ENCODE results near the gene TAS2R39.
"Not testable (repeated sequence)": the region's sequence is repeated elsewhere in the genome, so short reads cannot be mapped to it uniquely, and the experiment has no call there.

Gene TAS2R39

GRCh38 chr7:143183024-143183423 is at the start of gene TAS2R39:
Gene TAS2R39, plus strand, starts transcription at chr7:143183419. Its CDS starts 0 bp downstream, at chr7:143183419.
- DNase-seq: no peak

DNA sequence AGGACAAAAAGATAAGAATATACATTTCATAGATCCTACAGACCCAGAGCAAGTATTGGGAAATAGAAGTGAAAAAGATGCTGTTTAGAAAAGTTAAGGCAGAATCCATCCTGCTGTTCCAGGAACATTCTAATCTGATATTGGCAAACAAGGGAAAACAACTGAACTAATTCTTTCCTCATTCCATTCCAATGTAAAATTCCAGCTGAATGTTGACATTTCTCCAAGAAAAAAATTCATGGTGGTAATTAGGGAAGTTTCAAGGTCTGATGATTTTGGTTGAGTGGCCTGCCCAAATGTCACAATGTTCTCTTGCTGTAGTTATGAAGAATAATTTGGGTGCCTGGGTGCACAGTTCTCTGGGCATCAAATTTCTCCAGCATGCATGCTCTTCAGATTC is 36.1 kb upstream of the TAS2R39 start:
- no peak for DNase-seq

- no peak for DNase-seq
Measured at GRCh38 chr7:143148050-143148449, 35.2 kb upstream of the TAS2R39 start.

GRCh38 chr7:143148651-143149050 is 34.6 kb upstream of the TAS2R39 start:
- DNase-seq: no peak

DNA sequence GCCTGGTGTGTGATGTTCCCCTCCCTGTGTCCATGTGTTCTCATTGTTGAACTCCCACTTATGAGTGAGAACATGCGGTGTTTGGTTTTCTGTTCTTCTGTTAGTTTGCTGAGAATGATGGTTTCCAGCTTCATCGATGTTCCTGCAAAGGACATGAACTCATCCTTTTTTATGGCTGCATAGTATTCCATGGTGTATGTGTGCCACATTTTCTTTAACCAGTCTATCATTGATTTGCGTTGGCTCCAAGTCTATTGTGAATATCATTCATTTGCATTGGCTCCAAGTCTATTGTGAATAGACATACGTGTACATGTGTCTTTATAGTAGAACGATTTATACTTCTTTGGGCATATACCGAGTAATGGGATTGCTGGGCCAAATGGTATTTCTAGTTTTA is 32.5 kb upstream of the TAS2R39 start:
- DNase-seq: not testable (repeated sequence)

DNA sequence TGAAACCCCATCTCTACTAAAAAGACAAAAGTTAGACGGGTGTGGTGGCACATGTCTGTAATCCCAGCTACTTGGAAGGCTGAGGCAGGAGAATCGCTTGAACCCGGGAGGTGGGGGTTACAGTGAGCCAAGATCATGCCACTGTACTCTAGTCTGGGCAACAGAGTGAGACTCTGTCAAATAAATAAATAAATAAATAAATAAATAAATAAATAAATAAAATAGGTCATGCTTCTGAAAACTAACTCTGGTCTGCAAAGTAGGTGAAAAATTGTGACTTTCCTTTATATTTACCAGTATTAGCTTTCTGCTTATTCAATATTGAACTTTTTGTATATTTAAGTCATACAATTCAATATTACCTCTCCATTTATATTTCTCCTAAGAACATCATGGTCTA is 24.6 kb upstream of the TAS2R39 start:
- DNase-seq: not testable (repeated sequence)

DNA sequence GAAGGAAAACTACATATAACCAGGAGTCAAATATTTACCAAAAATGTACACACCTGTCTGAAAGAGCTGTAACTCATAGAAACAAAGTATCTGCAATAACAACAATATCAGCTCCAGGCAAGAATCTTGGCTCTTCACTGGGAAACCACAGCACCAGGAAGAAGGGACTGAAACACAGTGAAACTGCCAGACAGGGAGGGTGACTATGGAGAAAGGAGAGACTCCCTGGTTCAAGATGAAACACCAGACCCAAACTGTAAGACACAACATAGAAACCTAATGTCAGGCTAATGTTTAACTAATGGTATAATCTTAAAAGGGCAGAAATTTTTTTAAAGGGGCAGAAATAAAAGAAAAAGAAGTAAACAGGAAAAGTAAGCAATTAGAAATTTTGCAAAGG is 11.5 kb upstream of the TAS2R39 start:
- DNase-seq: no peak

DNA sequence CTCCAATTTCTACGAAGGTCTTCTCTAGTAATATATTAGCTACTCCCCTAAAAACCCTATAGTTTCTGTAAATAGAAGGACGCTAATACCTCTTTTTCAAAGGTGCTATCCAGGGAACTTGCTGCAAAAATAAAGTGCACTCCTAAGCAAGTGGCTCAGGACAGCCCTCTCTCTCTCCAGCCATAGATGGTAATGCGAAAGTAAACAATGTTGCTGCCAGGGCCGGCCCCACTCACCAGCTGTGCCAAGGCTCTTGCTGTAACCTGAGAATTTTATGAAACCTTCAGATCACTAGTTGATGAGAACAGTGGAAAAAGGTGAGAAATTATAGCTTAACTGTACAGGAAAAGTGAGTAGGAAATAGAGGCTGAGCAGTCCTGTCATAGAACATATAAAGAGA is 10.9 kb upstream of the TAS2R39 start:
- no peak for DNase-seq

- no peak for DNase-seq
Measured at GRCh38 chr7:143176128-143176527, 7.1 kb upstream of the TAS2R39 start.

DNA sequence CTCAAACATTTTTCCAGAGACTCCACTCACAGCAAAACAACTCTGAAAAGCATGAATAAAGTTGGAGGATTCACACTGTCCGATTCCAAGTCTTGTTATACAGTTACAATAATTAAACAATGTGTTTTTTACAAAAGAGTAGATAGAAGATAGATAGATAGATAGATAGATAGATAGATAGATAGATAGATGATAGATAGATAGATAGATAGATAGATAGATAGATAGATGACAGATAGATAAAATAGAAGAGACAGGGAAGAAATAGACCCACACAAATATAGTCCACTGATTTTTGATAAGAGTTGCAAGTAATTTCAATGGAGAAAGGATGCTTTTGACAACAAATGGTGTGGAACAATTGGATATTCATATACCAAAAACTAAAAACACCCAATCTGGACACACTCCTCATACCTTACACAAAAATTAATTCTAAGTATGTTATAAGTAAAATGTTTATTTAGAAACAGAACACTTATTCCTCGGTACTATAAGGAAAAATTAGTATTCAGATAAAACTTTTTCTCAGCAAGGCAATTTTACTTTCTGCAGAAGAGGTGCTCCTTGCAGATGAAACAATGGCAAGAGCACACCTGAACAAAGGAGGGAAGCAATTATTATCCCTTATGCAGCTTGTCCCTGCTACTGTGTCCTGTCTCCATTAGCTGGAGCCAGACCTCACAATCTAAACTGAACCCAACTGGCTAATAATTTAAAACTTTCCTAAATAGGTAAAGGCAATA is 5.7 kb upstream of the TAS2R39 start:
- no peak for DNase-seq

GRCh38 chr7:143180771-143181170 is 2.4 kb upstream of the TAS2R39 start:
- DNase-seq: not testable (repeated sequence)

DNA sequence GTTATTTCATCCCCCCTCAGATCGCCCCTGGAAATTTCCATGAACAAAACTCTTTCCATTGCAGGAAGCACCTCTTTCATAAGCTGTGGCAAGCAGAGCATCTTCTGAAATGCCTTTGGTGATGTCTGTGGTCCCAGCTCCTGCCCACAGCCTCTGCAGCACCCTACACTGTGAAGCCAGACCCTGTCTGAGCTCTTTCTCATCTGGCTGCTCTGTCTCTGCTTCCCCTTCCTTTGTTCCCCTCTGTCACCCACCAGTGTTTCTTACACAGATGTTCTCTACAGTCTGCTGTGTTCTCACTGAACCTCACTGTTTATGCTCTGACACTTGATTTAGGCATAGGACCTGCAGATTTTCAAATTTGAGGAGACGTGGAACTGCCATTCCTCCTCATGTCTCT is 1.9 kb upstream of the TAS2R39 start:
- peak; percentile 60 for DNase-seq

- DNase-seq: no peak
Measured at GRCh38 chr7:143185551-143185950, 2.3 kb downstream of the TAS2R39 start.

DNA sequence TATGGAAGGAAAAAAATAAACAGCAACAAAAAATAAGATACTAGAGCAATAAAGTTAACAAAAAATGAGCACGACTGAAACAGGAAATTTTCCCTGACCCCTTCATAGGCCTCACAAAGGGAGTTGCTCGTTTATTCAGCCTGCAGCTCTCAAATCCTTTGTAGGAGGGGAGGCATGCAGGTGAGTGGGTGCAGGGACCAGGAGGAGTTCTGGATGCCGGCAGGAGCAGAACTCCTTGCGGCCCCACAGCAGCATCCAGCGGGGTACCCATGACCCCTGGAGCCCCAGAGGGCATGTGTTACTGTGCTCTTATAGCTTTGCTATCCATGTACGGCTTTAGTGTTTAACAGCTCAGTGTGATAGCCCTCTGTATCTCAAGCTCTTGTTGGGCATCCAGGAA is 5.8 kb downstream of the TAS2R39 start:
- DNase-seq: no peak

DNA sequence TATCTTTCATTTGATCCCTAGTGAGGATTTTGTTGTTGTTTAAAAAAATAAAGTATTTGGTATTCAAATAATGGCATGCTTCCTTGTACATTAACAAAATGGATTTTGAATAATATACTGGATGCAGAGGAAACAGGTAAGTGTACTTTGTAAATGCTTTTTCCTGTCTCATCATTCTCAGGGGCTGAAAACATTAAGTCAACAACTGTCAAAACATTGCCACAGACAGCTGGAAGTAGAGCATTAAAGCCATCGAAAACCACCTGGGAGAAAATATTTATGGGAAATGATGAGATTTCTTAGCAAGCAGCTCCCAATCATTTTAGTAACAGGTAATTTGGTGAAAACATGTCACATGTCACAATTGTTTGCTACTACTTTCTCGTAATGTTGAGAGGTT is 10.7 kb downstream of the TAS2R39 start:
- DNase-seq: no peak

DNA sequence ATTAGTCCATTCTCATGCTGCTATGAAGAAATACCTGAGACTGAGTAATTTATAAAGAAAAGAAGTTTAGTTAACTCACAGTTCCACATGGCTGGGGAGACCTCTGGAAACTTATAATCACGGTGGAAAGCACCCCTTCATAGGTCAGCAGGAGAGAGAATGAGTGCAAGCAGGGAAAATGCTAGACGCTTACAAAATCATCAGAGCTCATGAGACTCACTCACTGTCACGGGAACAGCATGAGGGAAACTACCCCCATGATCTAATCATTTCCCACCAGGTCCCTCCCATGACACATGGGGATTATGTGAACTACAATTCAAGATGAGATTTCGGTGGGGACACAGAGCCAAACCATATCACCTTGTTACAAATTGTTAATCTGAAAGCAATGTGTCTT is 15.8 kb downstream of the TAS2R39 start:
- DNase-seq: no peak

GRCh38 chr7:143202161-143202560 is 18.9 kb downstream of the TAS2R39 start:
- no peak for DNase-seq

- no peak for DNase-seq
Measured at GRCh38 chr7:143203386-143203785, 20.2 kb downstream of the TAS2R39 start.

DNA sequence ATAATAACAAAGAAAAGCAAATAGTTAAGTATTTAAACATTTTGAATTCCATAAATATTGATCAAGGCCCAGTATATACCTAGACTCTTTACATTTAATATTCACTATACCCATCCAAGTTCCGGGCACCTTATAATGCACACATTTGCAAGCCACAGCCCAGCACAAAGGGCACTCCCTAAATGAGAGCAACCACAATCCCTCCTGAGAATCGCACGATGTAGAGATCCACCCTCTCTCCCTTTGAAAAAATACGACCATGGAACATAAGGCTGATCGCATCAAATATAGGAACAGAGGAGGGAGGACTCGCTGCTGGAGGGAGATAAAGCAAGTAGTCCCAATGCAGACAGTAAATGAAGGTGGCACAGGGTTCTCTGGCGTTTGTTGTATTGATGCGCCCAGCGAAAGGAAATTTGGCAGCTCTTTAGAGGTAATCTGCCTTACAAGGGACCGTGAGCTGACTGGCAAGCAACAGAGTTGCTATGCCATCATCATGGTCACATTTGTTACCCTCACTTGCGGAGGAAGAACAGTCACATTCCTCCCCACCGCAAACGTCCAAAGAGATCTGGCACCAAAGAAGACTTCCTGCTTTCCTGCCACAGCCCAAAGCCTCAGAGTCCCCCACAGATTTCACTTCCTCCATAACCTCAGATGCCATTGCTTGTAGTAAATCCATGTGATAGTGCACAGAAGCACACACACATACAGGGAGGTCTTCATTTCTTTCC is 22.5 kb downstream of the TAS2R39 start:
- peak; percentile 100 for DNase-seq

GRCh38 chr7:143210541-143210940 is 27.3 kb downstream of the TAS2R39 start:
- no peak for DNase-seq

DNA sequence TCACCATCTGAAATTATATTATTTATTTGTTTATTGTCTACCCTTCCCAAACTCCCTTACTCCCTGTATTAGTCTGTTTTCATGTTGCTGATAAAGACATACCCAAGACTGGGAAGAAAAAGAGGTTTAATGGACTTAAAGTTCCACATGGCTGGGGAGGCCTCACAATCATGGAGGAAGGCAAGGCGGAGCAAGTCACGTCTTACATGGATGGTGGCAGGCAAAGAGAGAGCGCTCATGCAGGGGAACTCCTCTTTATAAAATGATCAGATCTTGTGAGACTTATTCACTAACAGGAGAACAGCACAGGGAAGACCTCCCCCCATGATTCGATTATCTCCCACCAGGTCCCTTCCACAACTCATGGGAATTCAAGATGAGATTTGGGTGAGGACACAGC is 30.3 kb downstream of the TAS2R39 start:
- DNase-seq: not testable (repeated sequence)

- DNase-seq: peak; percentile 83
Measured at GRCh38 chr7:143214789-143215679, 31.8 kb downstream of the TAS2R39 start.

- no peak for DNase-seq
Measured at GRCh38 chr7:143216151-143216550, 32.9 kb downstream of the TAS2R39 start.

Data from MV-4-11 (cell line).